ENCODE results near the gene OXA1L. TPM values are rescaled to one million over a fixed set of nuclear protein-coding genes. Genes with fewer than 3 reads are reported as not detected.

Gene OXA1L
- total RNA-seq, 1 experiment from 2014 or later, result 138 TPM

DNA sequence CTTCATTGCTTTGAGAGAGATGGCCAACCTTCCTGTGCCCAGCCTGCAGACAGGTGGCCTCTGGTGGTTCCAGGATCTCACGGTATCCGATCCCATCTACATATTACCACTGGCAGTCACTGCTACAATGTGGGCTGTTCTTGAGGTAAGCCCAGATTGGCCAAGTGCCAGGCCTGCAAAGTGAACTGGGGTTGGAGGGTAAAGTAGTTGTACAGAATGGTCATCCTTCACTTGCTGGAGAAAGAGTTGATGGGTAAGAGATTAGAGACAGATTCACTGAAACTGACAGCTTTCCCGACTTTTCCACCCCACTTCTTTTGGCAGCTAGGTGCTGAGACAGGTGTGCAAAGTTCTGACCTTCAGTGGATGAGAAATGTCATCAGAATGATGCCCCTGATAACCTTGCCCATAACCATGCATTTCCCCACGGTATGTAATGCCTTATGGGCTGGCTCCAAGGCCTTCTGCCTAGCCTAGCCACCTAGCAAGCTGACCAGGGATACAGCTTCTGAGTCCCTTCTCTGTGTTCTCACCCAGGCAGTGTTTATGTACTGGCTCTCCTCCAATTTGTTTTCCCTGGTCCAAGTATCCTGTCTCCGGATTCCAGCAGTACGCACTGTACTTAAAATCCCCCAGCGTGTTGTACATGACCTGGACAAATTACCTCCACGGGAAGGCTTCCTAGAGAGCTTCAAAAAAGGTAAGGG, 4.1 kb downstream of the OXA1L start:
- H3K4me3 Mint-ChIP-seq, result no peak overlapping the region
- H3K36me3 Mint-ChIP-seq, result peaks cover 45% of the 10 kb centered on the region
- no peaks in the 10 kb centered on the region for H3K27me3 Mint-ChIP-seq (ENCODE audit: low read depth)
- DNase-seq (ENCODE audit: low spot score), result no peak
- peaks cover 20% of the 10 kb centered on the region for H3K4me1 Mint-ChIP-seq
- TF ChIP-seq, protein P1, sequence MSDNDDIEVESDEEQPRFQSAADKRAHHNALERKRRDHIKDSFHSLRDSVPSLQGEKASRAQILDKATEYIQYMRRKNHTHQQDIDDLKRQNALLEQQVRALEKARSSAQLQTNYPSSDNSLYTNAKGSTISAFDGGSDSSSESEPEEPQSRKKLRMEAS (CRISPR knock-in tag; IDR thresholded peaks at IDR 0.05), result no peak
- TF ChIP-seq ELF4 (CRISPR knock-in tag; IDR thresholded peaks at IDR 0.05; ENCODE audit: low read depth), result no peak
- TF ChIP-seq GRHL2 (CRISPR knock-in tag; IDR thresholded peaks at IDR 0.05; ENCODE audit: insufficient replicate concordance, severe bottlenecking), result no peak
- TF ChIP-seq, protein P2, sequence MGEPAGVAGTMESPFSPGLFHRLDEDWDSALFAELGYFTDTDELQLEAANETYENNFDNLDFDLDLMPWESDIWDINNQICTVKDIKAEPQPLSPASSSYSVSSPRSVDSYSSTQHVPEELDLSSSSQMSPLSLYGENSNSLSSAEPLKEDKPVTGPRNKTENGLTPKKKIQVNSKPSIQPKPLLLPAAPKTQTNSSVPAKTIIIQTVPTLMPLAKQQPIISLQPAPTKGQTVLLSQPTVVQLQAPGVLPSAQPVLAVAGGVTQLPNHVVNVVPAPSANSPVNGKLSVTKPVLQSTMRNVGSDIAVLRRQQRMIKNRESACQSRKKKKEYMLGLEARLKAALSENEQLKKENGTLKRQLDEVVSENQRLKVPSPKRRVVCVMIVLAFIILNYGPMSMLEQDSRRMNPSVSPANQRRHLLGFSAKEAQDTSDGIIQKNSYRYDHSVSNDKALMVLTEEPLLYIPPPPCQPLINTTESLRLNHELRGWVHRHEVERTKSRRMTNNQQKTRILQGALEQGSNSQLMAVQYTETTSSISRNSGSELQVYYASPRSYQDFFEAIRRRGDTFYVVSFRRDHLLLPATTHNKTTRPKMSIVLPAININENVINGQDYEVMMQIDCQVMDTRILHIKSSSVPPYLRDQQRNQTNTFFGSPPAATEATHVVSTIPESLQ (CRISPR knock-in tag; IDR thresholded peaks at IDR 0.05), result no peak
- TF ChIP-seq ATF1 (CRISPR knock-in tag; IDR thresholded peaks at IDR 0.05), result no peak
- no peak for ATAC-seq
- H3K27ac Mint-ChIP-seq, result no peak overlapping the region
- ChIA-PET POLR2A (no interaction called here), CTCF (no interaction called here)
- H3K9me3 Mint-ChIP-seq, result no peaks in the 10 kb centered on the region

DNA sequence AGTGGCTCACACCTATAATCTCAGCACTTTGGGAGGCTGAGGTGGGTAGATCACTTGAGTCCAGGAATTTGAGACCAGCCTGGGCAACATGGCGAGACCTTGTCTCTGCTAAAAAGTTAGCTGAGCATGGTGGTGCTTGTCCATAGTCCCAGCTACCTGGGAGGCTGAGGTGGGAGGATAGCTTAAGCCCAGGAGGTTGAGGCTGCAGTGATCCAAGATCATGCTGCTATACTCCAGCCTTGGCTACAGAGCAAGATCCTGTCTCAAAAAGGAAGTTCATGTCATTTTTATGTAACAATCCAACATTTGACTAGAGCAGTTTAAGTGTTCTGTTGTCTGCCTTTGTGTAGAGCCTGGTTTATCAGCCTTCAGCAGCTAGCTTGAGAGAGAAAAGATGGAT, 6.2 kb downstream of the OXA1L start:
- Mint-ChIP-seq H3K4me1 (peaks cover 8% of the 10 kb centered on the region), H3K27me3 (ENCODE audit: low read depth) (no peaks in the 10 kb centered on the region), H3K27ac (no peak overlapping the region), H3K9me3 (no peaks in the 10 kb centered on the region), H3K36me3 (peaks cover 45% of the 10 kb centered on the region), H3K4me3 (no peak overlapping the region)
- ATAC-seq, result no peak
- TF ChIP-seq IRF2 (CRISPR knock-in tag; IDR thresholded peaks at IDR 0.05; ENCODE audit: borderline replicate concordance, low read depth) (no peak), NR2C2 (CRISPR knock-in tag; IDR thresholded peaks at IDR 0.05) (no peak), GABPB1 (CRISPR knock-in tag; IDR thresholded peaks at IDR 0.05) (0 out of 2 replicates have a peak, but pooled peaks have one; percentile 4), NFE2L1 (CRISPR knock-in tag; IDR thresholded peaks at IDR 0.05) (no peak), CREM (CRISPR knock-in tag; IDR thresholded peaks at IDR 0.05) (no peak), FOXK1 (CRISPR knock-in tag; IDR thresholded peaks at IDR 0.05) (no peak)
- CTCF ChIA-PET, result interaction anchor here (1.2 to 3.0 kb wide), 2 partner anchors 75 to 80 kb away, joined by 3 to 12 read pairs; no protein-coding TSS in a partner anchor
- POLR2A ChIA-PET, result no interaction called here
- DNase-seq (ENCODE audit: low spot score), result no peak

- ATAC-seq, result no peak
- POLR2A ChIA-PET, result no interaction called here
- H3K27me3 Mint-ChIP-seq (ENCODE audit: low read depth), result no peaks in the 10 kb centered on the region
- TF ChIP-seq GRHL2 (CRISPR knock-in tag; IDR thresholded peaks at IDR 0.05; ENCODE audit: insufficient replicate concordance, severe bottlenecking), result no peak
- TF ChIP-seq, protein P3, sequence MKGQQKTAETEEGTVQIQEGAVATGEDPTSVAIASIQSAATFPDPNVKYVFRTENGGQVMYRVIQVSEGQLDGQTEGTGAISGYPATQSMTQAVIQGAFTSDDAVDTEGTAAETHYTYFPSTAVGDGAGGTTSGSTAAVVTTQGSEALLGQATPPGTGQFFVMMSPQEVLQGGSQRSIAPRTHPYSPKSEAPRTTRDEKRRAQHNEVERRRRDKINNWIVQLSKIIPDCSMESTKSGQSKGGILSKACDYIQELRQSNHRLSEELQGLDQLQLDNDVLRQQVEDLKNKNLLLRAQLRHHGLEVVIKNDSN (CRISPR knock-in tag; IDR thresholded peaks at IDR 0.05), result no peak
- TF ChIP-seq CDX4 (CRISPR knock-in tag; IDR thresholded peaks at IDR 0.05; ENCODE audit: borderline replicate concordance), result no peak
- no peak for TF ChIP-seq ZNF425 (CRISPR knock-in tag; conservative IDR thresholded peaks at IDR 0.05)
- TF ChIP-seq NR1H2 (CRISPR knock-in tag; IDR thresholded peaks at IDR 0.05), result no peak
- TF ChIP-seq SOX15 (CRISPR knock-in tag; IDR thresholded peaks at IDR 0.05), result no peak
- TF ChIP-seq GABPB1 (CRISPR knock-in tag; IDR thresholded peaks at IDR 0.05), result no peak
- no peak for TF ChIP-seq ZNF423 (CRISPR knock-in tag; IDR thresholded peaks at IDR 0.05)
- no peak for TF ChIP-seq SMAD3 (CRISPR knock-in tag; IDR thresholded peaks at IDR 0.05; ENCODE audit: borderline replicate concordance)
- TF ChIP-seq, protein P4, sequence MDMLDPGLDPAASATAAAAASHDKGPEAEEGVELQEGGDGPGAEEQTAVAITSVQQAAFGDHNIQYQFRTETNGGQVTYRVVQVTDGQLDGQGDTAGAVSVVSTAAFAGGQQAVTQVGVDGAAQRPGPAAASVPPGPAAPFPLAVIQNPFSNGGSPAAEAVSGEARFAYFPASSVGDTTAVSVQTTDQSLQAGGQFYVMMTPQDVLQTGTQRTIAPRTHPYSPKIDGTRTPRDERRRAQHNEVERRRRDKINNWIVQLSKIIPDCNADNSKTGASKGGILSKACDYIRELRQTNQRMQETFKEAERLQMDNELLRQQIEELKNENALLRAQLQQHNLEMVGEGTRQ (CRISPR knock-in tag; IDR thresholded peaks at IDR 0.05), result no peak
- TF ChIP-seq ZNF416 (CRISPR knock-in tag; IDR thresholded peaks at IDR 0.05), result no peak
- TF ChIP-seq ATF1 (CRISPR knock-in tag; IDR thresholded peaks at IDR 0.05), result no peak
These were observed 6.9 kb downstream of the OXA1L start for GRCh38 chr14:22773162-22774010.

More at GRCh38 chr14:22773162-22774010, 6.9 kb downstream of the OXA1L start:
- CTCF ChIA-PET, result interaction anchor here (0.7 to 3.0 kb wide), 6 partner anchors 49 to 203 kb away, joined by 3 to 12 read pairs (median 4); no protein-coding TSS in a partner anchor
- Mint-ChIP-seq H3K27ac (peak overlapping the region; percentile 42), H3K9me3 (no peaks in the 10 kb centered on the region), H3K4me3 (no peak overlapping the region), H3K36me3 (peaks cover 41% of the 10 kb centered on the region), H3K4me1 (peaks cover 3% of the 10 kb centered on the region; the same call in 1 of the 2 replicates)
- DNase-seq (ENCODE audit: low spot score), result no peak

Data from WTC11 (cell line).